ENCODE data around the gene ARMH2. TPM values are rescaled to one million over a fixed set of nuclear protein-coding genes. Genes with fewer than 3 reads are reported as not detected.
"Not testable (repeated sequence)": the region's sequence is repeated elsewhere in the genome, so short reads cannot be mapped to it uniquely, and the experiment has no call there.

Gene ARMH2
- total RNA-seq, 1 donor = not detected

DNA sequence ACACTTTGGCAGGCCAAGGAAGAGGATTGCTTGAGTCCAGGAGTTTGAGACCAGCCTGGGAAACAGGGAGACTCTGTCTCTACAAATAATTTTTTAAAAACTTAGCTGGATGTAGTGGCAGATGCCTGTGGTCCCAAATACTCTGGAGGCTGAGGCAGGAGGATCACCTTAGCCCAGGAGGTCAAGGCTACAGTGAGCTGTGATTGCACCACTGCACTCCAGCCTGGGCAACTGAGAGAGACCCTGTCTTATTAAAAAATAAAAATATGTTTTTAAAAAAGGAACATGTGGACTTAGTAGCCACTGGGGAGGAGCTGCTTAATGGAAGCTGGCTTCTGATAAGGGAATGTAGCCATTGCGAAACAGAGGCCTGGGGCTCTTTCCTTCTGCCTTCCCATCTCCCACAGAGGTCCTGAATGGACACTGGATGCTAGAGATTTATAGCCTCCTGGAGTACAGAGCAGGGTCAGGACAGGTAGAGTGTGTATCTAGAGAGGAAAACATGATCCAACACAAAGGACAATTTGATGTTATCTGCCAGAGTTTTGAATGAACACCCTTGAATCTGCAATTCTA, 45.7 kb downstream of the ARMH2 start:
- peak; percentile 8 for DNase-seq (ENCODE audit: low read depth)
- H3K4me3 ChIP-seq (ENCODE audit: low read depth, low read length) = no peak overlapping the region
- TF ChIP-seq, protein P1, sequence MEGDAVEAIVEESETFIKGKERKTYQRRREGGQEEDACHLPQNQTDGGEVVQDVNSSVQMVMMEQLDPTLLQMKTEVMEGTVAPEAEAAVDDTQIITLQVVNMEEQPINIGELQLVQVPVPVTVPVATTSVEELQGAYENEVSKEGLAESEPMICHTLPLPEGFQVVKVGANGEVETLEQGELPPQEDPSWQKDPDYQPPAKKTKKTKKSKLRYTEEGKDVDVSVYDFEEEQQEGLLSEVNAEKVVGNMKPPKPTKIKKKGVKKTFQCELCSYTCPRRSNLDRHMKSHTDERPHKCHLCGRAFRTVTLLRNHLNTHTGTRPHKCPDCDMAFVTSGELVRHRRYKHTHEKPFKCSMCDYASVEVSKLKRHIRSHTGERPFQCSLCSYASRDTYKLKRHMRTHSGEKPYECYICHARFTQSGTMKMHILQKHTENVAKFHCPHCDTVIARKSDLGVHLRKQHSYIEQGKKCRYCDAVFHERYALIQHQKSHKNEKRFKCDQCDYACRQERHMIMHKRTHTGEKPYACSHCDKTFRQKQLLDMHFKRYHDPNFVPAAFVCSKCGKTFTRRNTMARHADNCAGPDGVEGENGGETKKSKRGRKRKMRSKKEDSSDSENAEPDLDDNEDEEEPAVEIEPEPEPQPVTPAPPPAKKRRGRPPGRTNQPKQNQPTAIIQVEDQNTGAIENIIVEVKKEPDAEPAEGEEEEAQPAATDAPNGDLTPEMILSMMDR (IDR thresholded peaks at IDR 0.05; ENCODE audit: insufficient read depth, low read length) = no peak

DNA sequence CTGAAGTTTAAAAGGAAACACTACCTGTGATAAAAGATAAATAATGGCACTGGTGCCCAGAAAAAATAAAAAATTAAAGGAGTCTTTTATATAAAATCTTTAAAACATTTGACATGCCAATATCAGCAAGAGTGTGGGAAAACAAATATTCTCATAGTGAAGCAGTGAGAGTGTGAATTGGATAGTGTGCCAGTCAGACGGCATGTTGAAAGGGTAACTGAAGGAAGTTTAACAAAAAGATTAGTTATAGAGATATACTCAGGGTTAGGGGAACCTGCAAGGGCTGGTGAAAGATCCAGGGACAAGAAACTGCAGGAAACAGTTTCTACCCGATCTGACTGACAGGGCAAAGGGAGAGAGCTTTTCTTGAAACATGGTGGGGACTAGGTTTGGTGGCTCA, 46.2 kb downstream of the ARMH2 start:
- no peak overlapping the region for H3K4me3 ChIP-seq (ENCODE audit: low read depth, low read length)
- no peak for DNase-seq (ENCODE audit: low read depth)
- TF ChIP-seq, protein P1 (IDR thresholded peaks at IDR 0.05; ENCODE audit: insufficient read depth, low read length) = no peak

DNA sequence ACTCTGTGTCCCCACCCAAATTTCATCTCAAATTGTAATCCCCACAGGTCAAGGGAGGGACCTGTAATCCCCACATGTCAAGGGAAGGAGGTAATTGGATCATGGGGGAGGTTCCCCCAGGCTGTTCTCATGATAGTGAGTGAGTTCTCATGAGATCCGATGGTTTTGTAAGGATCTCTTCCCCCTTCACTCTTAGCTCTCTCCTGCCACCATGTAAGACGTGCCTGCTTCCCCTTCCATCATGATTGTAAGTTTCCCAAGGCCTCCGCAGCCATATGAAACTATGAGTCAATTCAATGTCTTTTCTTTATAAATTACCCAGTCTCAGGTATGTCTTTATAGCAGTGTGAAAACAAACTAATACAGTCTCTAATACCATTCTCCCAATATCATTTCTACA, 47.8 kb downstream of the ARMH2 start:
- H3K4me3 ChIP-seq (ENCODE audit: low read depth, low read length); DNase-seq (ENCODE audit: low read depth): not testable (repeated sequence)

DNA sequence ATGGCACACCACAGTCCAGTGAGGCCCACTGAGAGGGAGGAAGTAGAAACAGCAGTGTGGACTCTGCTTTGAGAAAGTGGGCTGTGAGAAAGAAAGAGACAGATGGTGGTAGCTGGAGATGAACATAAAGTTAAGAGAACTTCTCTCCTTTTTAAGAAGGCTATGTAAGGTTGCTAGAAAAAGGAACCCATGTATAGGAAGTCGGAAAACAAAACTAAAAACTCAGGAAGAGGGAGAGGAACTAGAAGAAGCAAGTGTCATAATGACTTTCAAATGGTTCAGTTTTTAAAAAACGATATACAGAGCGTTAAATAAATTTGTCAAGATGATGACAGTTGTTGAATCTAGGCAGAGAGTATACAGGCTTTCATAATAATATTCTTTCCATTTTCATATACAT, 49.4 kb downstream of the ARMH2 start:
- DNase-seq (ENCODE audit: low read depth) = no peak
- H3K4me3 ChIP-seq (ENCODE audit: low read depth, low read length) = no peak overlapping the region
- TF ChIP-seq, protein P1 (IDR thresholded peaks at IDR 0.05; ENCODE audit: insufficient read depth, low read length) = no peak

Other genes starting within 250 kb of the ARMH2 start
- 0.09 TPM in 1 of 2 replicates, not detected in the other for gene KIAA0319, start 152.7 kb downstream of the ARMH2 start, total RNA-seq (ENCODE audit: low replicate concordance)
- 29.5 and 44.4 TPM in 2 replicates for gene TDP2, start 132.0 kb downstream of the ARMH2 start, total RNA-seq (ENCODE audit: low replicate concordance)
- gene ACOT13, start 131.8 kb downstream of the ARMH2 start, total RNA-seq (ENCODE audit: low replicate concordance) = 10.8 and 12.2 TPM in 2 replicates
- 121 and 246 TPM in 2 replicates for gene C6orf62, start 79.8 kb downstream of the ARMH2 start, total RNA-seq (ENCODE audit: low replicate concordance)
- gene GMNN, start 24.0 kb downstream of the ARMH2 start, total RNA-seq (ENCODE audit: low replicate concordance) = 17.2 and 41.7 TPM in 2 replicates
- gene RIPOR2, start 137.0 kb upstream of the ARMH2 start, total RNA-seq (ENCODE audit: low replicate concordance) = 0.72 and 1.4 TPM in 2 replicates

Measured in fibroblast of the aortic adventitia (primary cell).